ENCODE data around the gene KBTBD13. TPM values are rescaled to one million over a fixed set of nuclear protein-coding genes. Genes with fewer than 3 reads are reported as not detected.

KBTBD13 gene
- total RNA-seq, 1 donor from 2014 or later, result not detected

DNA sequence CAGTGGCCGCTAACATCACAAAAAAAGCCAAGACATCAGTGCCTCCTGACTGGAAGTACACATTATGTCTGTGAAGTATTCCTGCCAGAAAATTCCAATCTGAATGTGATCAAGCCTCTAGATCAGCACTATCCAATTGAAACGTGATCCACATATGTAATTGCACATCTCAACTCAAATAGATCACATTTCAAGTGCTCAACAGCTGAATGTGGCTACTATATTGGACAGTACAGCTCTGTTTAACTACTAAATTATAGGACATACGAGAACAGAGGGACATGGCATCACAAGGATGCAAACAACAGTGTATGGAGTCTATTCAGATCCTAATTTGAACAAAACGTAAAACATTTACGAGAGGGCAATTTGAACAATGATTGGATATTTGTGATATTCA, 39.0 kb downstream of the KBTBD13 start:
- no peak for ATAC-seq

Other genes starting within 250 kb of the KBTBD13 start
- 3.9 TPM for gene PLEKHO2, start 234.8 kb upstream of the KBTBD13 start, total RNA-seq
- 1.6 TPM for gene ANKDD1A, start 164.8 kb upstream of the KBTBD13 start, total RNA-seq
- 48.7 TPM for gene SPG21, start 86.8 kb upstream of the KBTBD13 start, total RNA-seq
- 9.8 TPM for gene MTFMT, start 47.1 kb upstream of the KBTBD13 start, total RNA-seq
- not detected for gene SLC51B, start 31.4 kb upstream of the KBTBD13 start, total RNA-seq
- gene RASL12, start 8.8 kb upstream of the KBTBD13 start, total RNA-seq, result 1.5 TPM
- 1.8 TPM for gene UBAP1L, start 38.5 kb downstream of the KBTBD13 start, total RNA-seq
- 18.6 TPM for gene PDCD7, start 57.1 kb downstream of the KBTBD13 start, total RNA-seq
- 49.3 TPM for gene CLPX, start 108.6 kb downstream of the KBTBD13 start, total RNA-seq
- gene CILP, start 134.7 kb downstream of the KBTBD13 start, total RNA-seq, result 0.64 TPM
- 7.0 TPM for gene PARP16, start 210.1 kb downstream of the KBTBD13 start, total RNA-seq
- gene RNU5A-1, start 219.3 kb downstream of the KBTBD13 start, total RNA-seq, result not detected
- 30.4 TPM for gene RNU5B-1, start 227.9 kb downstream of the KBTBD13 start, total RNA-seq

All from esophagus mucosa (tissue), 1 donor.